Tibial nerve (tissue), 4 donors: ENCODE data around the gene SLC39A11. TPM values are rescaled to one million over a fixed set of nuclear protein-coding genes. Genes with fewer than 3 reads are reported as not detected.

ENCODE experiments used
- DNase-seq, 2 donors: peaks; one replicate each; pipeline ENCODE4 v3.0.0-alpha.2; 2019; ENCODE audit warnings: low spot score in 2 of 2
- H3K27ac ChIP-seq, 4 donors: fragments of 200-600 bp; sonication (generic) in 3 of 4; one replicate each; pipeline ENCODE4 v1.5.1; 2017 to 2019; ENCODE audit warnings: mild to moderate bottlenecking in 1 of 4
- H3K27me3 ChIP-seq, 2 donors: fragments of 200-600 bp; sonication (generic) in 1 of 2; one replicate each; pipeline versions ENCODE4 v1.5.1 to v1.6.0; 2017 to 2019
- H3K36me3 ChIP-seq, 3 donors: fragments of 200-600 bp; sonication (generic); one replicate each; pipeline ENCODE4 v1.5.1; 2018 to 2019
- H3K4me1 ChIP-seq, 4 donors: fragments of 200-600 bp; sonication (generic) in 3 of 4; one replicate each; pipeline ENCODE4 v1.5.1; 2017 to 2019
- H3K4me3 ChIP-seq, 4 donors: fragments of 200-600 bp; sonication (generic) in 3 of 4; one replicate each; pipeline ENCODE4 v1.5.1; 2017 to 2019; ENCODE audit warnings: mild to moderate bottlenecking in 1 of 4, moderate library complexity in 1 of 4
- H3K9me3 ChIP-seq, 4 donors: fragments of 200-600 bp; sonication (generic) in 3 of 4; one replicate each; pipeline ENCODE4 v1.5.1; 2017 to 2019
- EP300 ChIP-seq, 2 donors: sonication (generic); formaldehyde crosslinking; IDR thresholded peaks; one replicate each; pipeline ENCODE4 v1.6.1; 2017; ENCODE audit warnings: antibody characterized with exemption in 2 of 2, mild to moderate bottlenecking in 1 of 2
- POLR2A ChIP-seq, 2 donors: fragments of 450-650 bp; IDR thresholded peaks; one replicate each; pipeline ENCODE4 v1.6.1; 2017; ENCODE audit warnings: antibody characterized with exemption in 2 of 2, mild to moderate bottlenecking in 2 of 2, moderate library complexity in 2 of 2
- WGBS, 2 donors: methylation state at CpG; one replicate each; pipeline ENCODE4 v1.1.5; 2018; 5-methylcytosine and 5-hydroxymethylcytosine counted together
- total RNA-seq, 4 donors: library from RNA; depleted of rRNA; stranded (reverse); fragments of >200 nt; gene quantifications; one replicate each; pipeline ENCODE4 v1.1.0, GENCODE V29; 2016
- TF ChIP-seq, protein P1 (sequence below), 5 experiments: fragments of 200-600 bp in 3 of 5; fragments of 450-650 bp in 2 of 5; sonication (generic) in 3 of 5; IDR thresholded peaks; one replicate each; pipeline ENCODE4 v1.5.1; 2016 to 2019; ENCODE audit warnings: antibody characterized with exemption in 5 of 5, mild to moderate bottlenecking in 3 of 5, moderate library complexity in 2 of 5

Gene SLC39A11
- total RNA-seq, 4 donors from 2014 or later, result 19.9 to 48.4 (median 37.5) TPM

DNA sequence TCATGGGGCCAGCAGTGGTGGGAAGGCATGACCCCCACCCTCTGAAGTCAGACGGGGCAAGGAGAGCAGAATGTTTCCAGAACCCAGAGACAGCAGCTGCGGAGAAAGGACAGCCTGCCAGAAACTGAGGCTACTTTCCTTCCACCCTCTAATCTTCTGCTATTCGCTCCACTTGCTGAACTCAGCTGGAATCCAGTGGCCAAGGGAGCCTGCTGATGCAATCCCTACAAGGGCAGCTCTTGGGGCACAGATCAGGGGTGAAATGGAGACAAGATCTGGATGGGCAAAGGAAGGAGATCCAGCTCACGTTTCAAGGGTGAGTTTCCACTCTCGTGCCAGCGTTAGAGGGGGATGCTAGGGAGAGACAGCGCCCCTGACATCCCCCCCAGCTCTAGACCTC is 479.1 kb downstream of the SLC39A11 start:
- Histone ChIP-seq H3K27me3 (no peaks in the 10 kb centered on the region), H3K4me1 (peaks cover 0 to 57% (median 32%) of the 10 kb centered on the region in 4 donors), H3K27ac (peak overlapping the region; percentile 63 to 94 (median 81)), H3K4me3 (no peak overlapping the region), H3K9me3 (peaks cover 0 to 2% (median 0%) of the 10 kb centered on the region in 4 donors), H3K36me3 (no peaks in the 10 kb centered on the region)
- DNase-seq, result no peak
- no peak for TF ChIP-seq EP300 (IDR thresholded peaks at IDR 0.05)
- TF ChIP-seq, protein P1, sequence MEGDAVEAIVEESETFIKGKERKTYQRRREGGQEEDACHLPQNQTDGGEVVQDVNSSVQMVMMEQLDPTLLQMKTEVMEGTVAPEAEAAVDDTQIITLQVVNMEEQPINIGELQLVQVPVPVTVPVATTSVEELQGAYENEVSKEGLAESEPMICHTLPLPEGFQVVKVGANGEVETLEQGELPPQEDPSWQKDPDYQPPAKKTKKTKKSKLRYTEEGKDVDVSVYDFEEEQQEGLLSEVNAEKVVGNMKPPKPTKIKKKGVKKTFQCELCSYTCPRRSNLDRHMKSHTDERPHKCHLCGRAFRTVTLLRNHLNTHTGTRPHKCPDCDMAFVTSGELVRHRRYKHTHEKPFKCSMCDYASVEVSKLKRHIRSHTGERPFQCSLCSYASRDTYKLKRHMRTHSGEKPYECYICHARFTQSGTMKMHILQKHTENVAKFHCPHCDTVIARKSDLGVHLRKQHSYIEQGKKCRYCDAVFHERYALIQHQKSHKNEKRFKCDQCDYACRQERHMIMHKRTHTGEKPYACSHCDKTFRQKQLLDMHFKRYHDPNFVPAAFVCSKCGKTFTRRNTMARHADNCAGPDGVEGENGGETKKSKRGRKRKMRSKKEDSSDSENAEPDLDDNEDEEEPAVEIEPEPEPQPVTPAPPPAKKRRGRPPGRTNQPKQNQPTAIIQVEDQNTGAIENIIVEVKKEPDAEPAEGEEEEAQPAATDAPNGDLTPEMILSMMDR (IDR thresholded peaks at IDR 0.05), result no peak
- no peak for TF ChIP-seq POLR2A (IDR thresholded peaks at IDR 0.05)
- 42 to 53% methylated on average over 7 of the region's 7 CpGs for WGBS, 2 donors

DNA sequence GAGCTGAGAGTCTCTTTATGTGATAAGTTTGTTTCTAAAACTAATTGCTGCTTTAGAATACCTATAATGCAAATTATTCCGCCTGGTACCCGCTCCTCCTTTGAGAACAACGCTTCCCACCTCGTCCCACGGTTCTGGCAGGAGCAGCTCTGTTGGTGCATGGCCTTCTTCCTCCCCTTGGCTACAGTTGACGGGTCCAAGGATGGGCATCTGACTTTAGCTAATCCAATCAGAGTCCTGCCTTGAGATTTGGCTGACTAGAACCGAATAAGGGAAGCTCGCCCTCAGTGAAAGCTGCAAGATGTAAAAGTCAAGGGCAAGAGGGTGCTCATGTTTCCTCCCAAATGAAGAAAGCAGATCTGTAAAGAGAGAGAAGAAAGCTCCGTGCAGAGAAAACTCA is 481.3 kb downstream of the SLC39A11 start:
- peaks cover 0 to 35% (median 24%) of the 10 kb centered on the region in 4 donors for H3K4me1 ChIP-seq
- H3K36me3 ChIP-seq, result no peaks in the 10 kb centered on the region
- H3K4me3 ChIP-seq, result no peak overlapping the region
- 65 to 68% methylated on average over 9 of the region's 9 CpGs for WGBS, 2 donors
- H3K27me3 ChIP-seq, result no peaks in the 10 kb centered on the region
- H3K27ac ChIP-seq, result peak overlapping the region in 1 of 4 donors; percentile 22
- no peak for TF ChIP-seq POLR2A (IDR thresholded peaks at IDR 0.05)
- TF ChIP-seq EP300 (IDR thresholded peaks at IDR 0.05), result no peak
- TF ChIP-seq, protein P1 (IDR thresholded peaks at IDR 0.05), result no peak
- H3K9me3 ChIP-seq, result peaks cover 0 to 15% (median 2%) of the 10 kb centered on the region in 4 donors
- DNase-seq, result no peak

DNA sequence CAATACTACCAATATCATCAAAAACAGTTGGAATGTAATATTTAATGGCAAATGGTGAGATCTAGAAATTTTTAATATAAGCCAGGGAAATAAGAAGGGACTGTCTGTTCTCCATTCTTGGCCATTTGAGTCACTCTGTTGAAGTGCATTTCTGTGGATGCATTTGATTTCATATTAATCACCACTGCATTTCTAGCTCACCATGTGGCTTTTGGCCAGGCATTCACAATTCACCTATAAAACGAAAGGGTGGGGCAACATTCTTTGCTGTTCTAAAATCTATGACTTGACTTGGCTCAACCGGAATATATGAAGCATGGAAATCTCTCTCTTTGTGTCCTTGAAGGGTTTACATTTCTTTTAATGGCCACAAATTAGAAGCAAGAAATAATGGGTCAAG is 483.0 kb downstream of the SLC39A11 start:
- Histone ChIP-seq H3K9me3 (peaks cover 0 to 15% (median 2%) of the 10 kb centered on the region in 4 donors), H3K36me3 (no peaks in the 10 kb centered on the region), H3K27me3 (no peaks in the 10 kb centered on the region), H3K4me1 (peaks cover 0 to 27% (median 15%) of the 10 kb centered on the region in 4 donors), H3K4me3 (no peak overlapping the region), H3K27ac (peak overlapping the region in 1 of 4 donors; percentile 80)
- DNase-seq, result no peak
- TF ChIP-seq EP300 (IDR thresholded peaks at IDR 0.05) (no peak), POLR2A (IDR thresholded peaks at IDR 0.05) (no peak)
- TF ChIP-seq, protein P1 (IDR thresholded peaks at IDR 0.05), result no peak
- WGBS, 2 donors, result 40 to 52% methylated on average over 2 of the region's 2 CpGs

DNA sequence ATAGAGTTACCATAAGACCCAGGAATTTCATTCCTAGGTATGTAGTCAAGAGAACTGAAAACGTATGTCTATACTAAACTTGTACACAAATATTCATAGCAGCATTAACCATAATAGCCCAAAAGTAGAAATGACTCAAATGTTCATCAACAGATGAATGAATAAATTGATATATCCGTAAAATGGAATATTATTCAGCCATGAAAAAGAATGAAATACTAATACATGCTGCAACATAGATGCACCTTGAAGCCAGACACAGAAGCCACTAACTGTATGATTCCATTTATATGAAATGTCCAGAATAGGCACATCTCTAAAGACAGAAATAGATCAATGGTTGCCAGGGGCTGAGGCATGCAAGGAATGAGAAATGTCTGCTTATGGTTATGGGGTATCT is 484.1 kb downstream of the SLC39A11 start:
- Histone ChIP-seq H3K36me3 (no peaks in the 10 kb centered on the region), H3K4me3 (no peak overlapping the region), H3K27me3 (no peaks in the 10 kb centered on the region), H3K4me1 (peaks cover 0 to 17% (median 7%) of the 10 kb centered on the region in 4 donors), H3K27ac (peak overlapping the region in 1 of 4 donors; percentile 80), H3K9me3 (peaks cover 0 to 15% (median 2%) of the 10 kb centered on the region in 4 donors)
- 91 to 92% methylated on average over 2 of the region's 2 CpGs for WGBS, 2 donors
- TF ChIP-seq EP300 (IDR thresholded peaks at IDR 0.05) (no peak), POLR2A (IDR thresholded peaks at IDR 0.05) (no peak)
- TF ChIP-seq, protein P1 (IDR thresholded peaks at IDR 0.05), result no peak
- DNase-seq, result no peak

DNA sequence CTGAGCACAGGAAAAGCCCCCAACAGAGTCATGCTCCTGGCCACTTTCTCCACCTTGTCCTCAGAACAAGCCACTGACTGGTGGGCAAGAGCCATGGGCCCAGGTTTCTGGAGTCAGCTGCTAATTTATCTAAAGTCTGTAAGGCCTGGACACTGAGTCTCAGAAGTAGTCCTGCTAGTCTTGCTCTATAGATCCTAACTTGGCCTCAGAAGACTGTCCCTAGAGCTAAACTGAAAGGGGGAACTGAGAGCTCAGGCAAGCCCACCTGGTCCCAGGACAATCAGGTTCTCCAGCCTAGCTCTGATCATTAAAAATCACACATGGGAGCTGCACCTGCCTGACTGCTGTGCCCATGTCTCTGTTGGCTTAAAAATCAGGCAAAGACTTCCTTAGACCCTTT is 485.8 kb downstream of the SLC39A11 start:
- H3K36me3 ChIP-seq, result no peaks in the 10 kb centered on the region
- H3K4me3 ChIP-seq, result no peak overlapping the region
- TF ChIP-seq EP300 (IDR thresholded peaks at IDR 0.05) (no peak), POLR2A (IDR thresholded peaks at IDR 0.05) (no peak)
- TF ChIP-seq, protein P1 (IDR thresholded peaks at IDR 0.05), result no peak
- peaks cover 0 to 15% (median 2%) of the 10 kb centered on the region in 4 donors for H3K9me3 ChIP-seq
- no peak overlapping the region for H3K27ac ChIP-seq
- DNase-seq, result no peak
- H3K4me1 ChIP-seq, result peaks cover 0 to 26% (median 14%) of the 10 kb centered on the region in 4 donors
- no peaks in the 10 kb centered on the region for H3K27me3 ChIP-seq
